DND-41 (cell line): ENCODE results near the gene ZNF574.

Experiments
- ATAC-seq: fragments of 200-7000 bp; cut with Tn5 transposase; 3 replicates; pipeline ENCODE4 v1.9.1; 2021; ENCODE audit warnings: low read depth; ENCODE audit not compliant: insufficient read depth
- DNase-seq: peaks from one replicate; pipeline ENCODE4 v3.0.0-alpha.2; 2020
- H2AFZ ChIP-seq: 2 replicates; pipeline ENCODE4 v1.6.0; 2012; ENCODE audit warnings: low read depth, low read length
- H3K27ac ChIP-seq: 2 replicates; pipeline ENCODE4 v1.5.1; 2012; ENCODE audit warnings: low read length, inconsistent platforms
- H3K27me3 ChIP-seq: fragments of 200-600 bp; sonication (generic); 2 replicates; pipeline ENCODE4 v1.6.0; 2012; ENCODE audit warnings: low read length, mild to moderate bottlenecking, inconsistent platforms; ENCODE audit not compliant: insufficient read depth, poor library complexity
- H3K36me3 ChIP-seq: 2 replicates; pipeline ENCODE4 v1.5.1; 2012; ENCODE audit warnings: low read length, inconsistent platforms; ENCODE audit not compliant: insufficient read depth
- H3K4me1 ChIP-seq: 2 replicates; pipeline ENCODE4 v1.5.1; 2012; ENCODE audit warnings: mild to moderate bottlenecking, low read length; ENCODE audit not compliant: insufficient read depth
- H3K4me2 ChIP-seq: 2 replicates; pipeline ENCODE4 v1.6.0; 2012; ENCODE audit warnings: mild to moderate bottlenecking, moderate library complexity, low read length, inconsistent platforms; ENCODE audit not compliant: insufficient read depth
- H3K4me3 ChIP-seq, 2 experiments: fragments of 200-600 bp in 1 of 2; shearing (Covaris generic) in 1 of 2; 2 replicates each; pipeline ENCODE4 v1.5.1; 2012 to 2016; ENCODE audit warnings: inconsistent platforms in 2 of 2, low read length in 2 of 2, mild to moderate bottlenecking in 2 of 2, low read depth in 1 of 2, moderate library complexity in 1 of 2
- H3K79me2 ChIP-seq: 2 replicates; pipeline ENCODE4 v1.6.0; 2012; ENCODE audit warnings: low read length, inconsistent platforms; ENCODE audit not compliant: insufficient read depth
- H3K9ac ChIP-seq: 2 replicates; pipeline ENCODE4 v1.6.0; 2012; ENCODE audit warnings: low read depth, mild to moderate bottlenecking, inconsistent platforms, low read length, moderate library complexity
- H3K9me3 ChIP-seq: 2 replicates; pipeline ENCODE4 v1.5.1; 2012; ENCODE audit warnings: low read length, moderate library complexity, mild to moderate bottlenecking, inconsistent platforms; ENCODE audit not compliant: insufficient read depth, severe bottlenecking
- H4K20me1 ChIP-seq: 2 replicates; pipeline ENCODE4 v1.6.0; 2012; ENCODE audit warnings: low read length; ENCODE audit not compliant: insufficient read depth
- CTCF ChIP-seq: IDR thresholded peaks from 2 replicates; pipeline ENCODE4 v1.5.1; 2012; ENCODE audit warnings: borderline replicate concordance, low read length, moderate library complexity, mild to moderate bottlenecking; ENCODE audit not compliant: poor library complexity, severe bottlenecking; ENCODE audit errors: extremely low read depth
- EZH2 ChIP-seq: IDR thresholded peaks from 3 replicates; pipeline ENCODE4 v1.6.1; 2012; ENCODE audit warnings: borderline replicate concordance, low read depth, mild to moderate bottlenecking, moderate library complexity, low read length, inconsistent platforms; ENCODE audit not compliant: severe bottlenecking

Gene ZNF574

GRCh38 chr19:42042455-42043170, 33.4 kb upstream of the ZNF574 start:
- Histone ChIP-seq H3K27ac (no peak overlapping the region), H3K27me3 (peaks cover 3% of the 10 kb centered on the region), H3K4me3 (no peak overlapping the region), H3K79me2 (no peaks in the 10 kb centered on the region), H2AFZ (no peak overlapping the region), H4K20me1 (no peaks in the 10 kb centered on the region; the same call in 1 of the 2 replicates), H3K4me1 (no peaks in the 10 kb centered on the region), H3K9ac (no peak overlapping the region), H3K36me3 (no peaks in the 10 kb centered on the region), H3K9me3 (no peaks in the 10 kb centered on the region), H3K4me2 (no peak overlapping the region)
- no peak for TF ChIP-seq CTCF
- TF ChIP-seq EZH2 = no peak
- ATAC-seq (no peak), DNase-seq (no peak)

GRCh38 chr19:42045575-42045974, 30.4 kb upstream of the ZNF574 start:
- no peak overlapping the region for H3K4me3 ChIP-seq
- H3K4me2 ChIP-seq = no peak overlapping the region
- no peaks in the 10 kb centered on the region for H3K79me2 ChIP-seq
- no peak for DNase-seq
- H3K27me3 ChIP-seq = peaks cover 3% of the 10 kb centered on the region
- H3K27ac ChIP-seq = no peak overlapping the region
- no peaks in the 10 kb centered on the region for H3K9me3 ChIP-seq
- peaks cover 13% of the 10 kb centered on the region for H3K4me1 ChIP-seq
- no peaks in the 10 kb centered on the region; the same call in 1 of the 2 replicates for H4K20me1 ChIP-seq
- no peak for ATAC-seq
- no peak overlapping the region for H2AFZ ChIP-seq
- TF ChIP-seq EZH2 (no peak), CTCF (no peak)
- no peaks in the 10 kb centered on the region for H3K36me3 ChIP-seq
- no peak overlapping the region for H3K9ac ChIP-seq

GRCh38 chr19:42048992-42049391, 27.0 kb upstream of the ZNF574 start:
- Histone ChIP-seq H4K20me1 (no peaks in the 10 kb centered on the region; the same call in 1 of the 2 replicates), H3K27me3 (peaks cover 3% of the 10 kb centered on the region), H3K4me1 (peaks cover 13% of the 10 kb centered on the region), H3K36me3 (no peaks in the 10 kb centered on the region), H3K4me2 (peak overlapping the region; percentile 75), H3K4me3 (peak overlapping the region in 1 of 2 experiments; percentile 54; a peak in 2 of 4 replicates), H3K9ac (peak overlapping the region; percentile 37), H3K9me3 (no peaks in the 10 kb centered on the region), H3K27ac (peak overlapping the region; percentile 67), H3K79me2 (no peaks in the 10 kb centered on the region), H2AFZ (peak overlapping the region; percentile 74)
- peak; percentile 87 for ATAC-seq
- peak; percentile 56 for DNase-seq
- TF ChIP-seq CTCF = no peak
- no peak for TF ChIP-seq EZH2
